ENCODE measurements around the gene EFNB3. TPM values are rescaled to one million over a fixed set of nuclear protein-coding genes. Genes with fewer than 3 reads are reported as not detected.

EFNB3 gene
- total RNA-seq, 3 donors from 2014 or later (not counting 1 experiment from before 2014, with no cell fraction given): not detected

DNA sequence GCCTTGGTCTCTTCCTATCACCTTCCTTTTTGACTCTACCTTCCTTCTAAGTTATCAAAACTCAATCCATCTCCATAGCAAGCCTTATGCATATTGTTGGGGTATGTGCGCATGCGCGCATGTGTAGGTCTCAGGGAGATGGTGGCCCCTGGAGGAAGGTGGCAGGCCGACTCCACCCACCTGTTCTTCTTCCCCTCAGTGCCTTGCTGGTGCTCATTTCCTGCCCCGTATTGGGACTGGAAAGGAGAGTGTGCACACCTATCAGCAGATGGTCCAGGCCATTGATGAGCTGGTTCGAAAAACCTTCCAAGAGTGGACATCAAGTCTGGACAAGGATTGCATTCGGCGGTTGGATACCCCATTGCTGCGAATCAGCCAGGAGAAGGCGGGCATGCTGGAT, 37.7 kb downstream of the EFNB3 start:
- no peak overlapping the region for H3K27ac ChIP-seq (ENCODE audit: low read length)
- no peaks in the 10 kb centered on the region for H3K9me3 Mint-ChIP-seq

DNA sequence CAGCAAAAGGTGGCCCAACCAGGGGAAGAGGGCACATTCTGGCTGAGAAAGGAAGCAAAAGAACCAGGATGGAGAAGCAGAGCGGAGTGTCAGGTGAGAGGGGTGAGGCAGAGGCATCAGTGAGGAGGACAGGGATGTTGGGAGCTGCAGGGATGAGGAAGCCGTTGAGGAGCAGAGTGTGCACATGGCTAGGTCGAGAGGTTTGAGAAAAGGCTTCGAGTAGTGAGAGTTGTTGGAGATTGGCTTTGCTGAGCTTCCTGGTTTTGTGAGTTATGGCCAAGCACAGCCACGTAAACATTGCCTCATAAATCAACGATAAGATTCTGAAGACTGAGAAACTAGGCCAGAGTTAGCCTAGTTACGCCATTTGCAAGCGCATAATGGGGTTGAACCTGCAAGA, 39.4 kb downstream of the EFNB3 start:
- intact Hi-C loops (cut with micrococcal nuclease): loop anchor here (10.0 kb wide), 1 partner anchor 110 kb away; the partner anchor contains the start of genes CYB5D1, NAA38 and TMEM88
- no peaks in the 10 kb centered on the region for H3K36me3 Mint-ChIP-seq
- no peak overlapping the region for H3K4me3 ChIP-seq (ENCODE audit: low read length)
- peaks cover 14 to 15% of the 10 kb centered on the region in 2 donors for H3K27me3 Mint-ChIP-seq (ENCODE audit: low read depth in 2 of 2)
- DNase-seq: no peak
- H3K4me1 ChIP-seq (ENCODE audit: control insufficient read depth, insufficient read depth, low read length): no peaks in the 10 kb centered on the region
- 64% methylated on average over 8 of the region's 8 CpGs for WGBS (ENCODE audit: insufficient coverage)
- H3K9me3 Mint-ChIP-seq: no peaks in the 10 kb centered on the region
- peak overlapping the region in 1 of 2 donors; percentile 48 for H3K27ac Mint-ChIP-seq
- no peak overlapping the region for H3K27ac ChIP-seq (ENCODE audit: low read length)
- peaks cover 2% of the 10 kb centered on the region for H3K27me3 ChIP-seq (ENCODE audit: control insufficient read depth, insufficient read depth, low read length)
- no peaks in the 10 kb centered on the region for H3K36me3 ChIP-seq (ENCODE audit: control insufficient read depth, insufficient read depth, low read length)
- no peaks in the 10 kb centered on the region for H3K4me1 Mint-ChIP-seq
- no peak for ATAC-seq
- H3K4me3 Mint-ChIP-seq: no peak overlapping the region
- no peaks in the 10 kb centered on the region for H3K9me3 ChIP-seq (ENCODE audit: control insufficient read depth, insufficient read depth, low read length)
- TF ChIP-seq, protein P1, sequence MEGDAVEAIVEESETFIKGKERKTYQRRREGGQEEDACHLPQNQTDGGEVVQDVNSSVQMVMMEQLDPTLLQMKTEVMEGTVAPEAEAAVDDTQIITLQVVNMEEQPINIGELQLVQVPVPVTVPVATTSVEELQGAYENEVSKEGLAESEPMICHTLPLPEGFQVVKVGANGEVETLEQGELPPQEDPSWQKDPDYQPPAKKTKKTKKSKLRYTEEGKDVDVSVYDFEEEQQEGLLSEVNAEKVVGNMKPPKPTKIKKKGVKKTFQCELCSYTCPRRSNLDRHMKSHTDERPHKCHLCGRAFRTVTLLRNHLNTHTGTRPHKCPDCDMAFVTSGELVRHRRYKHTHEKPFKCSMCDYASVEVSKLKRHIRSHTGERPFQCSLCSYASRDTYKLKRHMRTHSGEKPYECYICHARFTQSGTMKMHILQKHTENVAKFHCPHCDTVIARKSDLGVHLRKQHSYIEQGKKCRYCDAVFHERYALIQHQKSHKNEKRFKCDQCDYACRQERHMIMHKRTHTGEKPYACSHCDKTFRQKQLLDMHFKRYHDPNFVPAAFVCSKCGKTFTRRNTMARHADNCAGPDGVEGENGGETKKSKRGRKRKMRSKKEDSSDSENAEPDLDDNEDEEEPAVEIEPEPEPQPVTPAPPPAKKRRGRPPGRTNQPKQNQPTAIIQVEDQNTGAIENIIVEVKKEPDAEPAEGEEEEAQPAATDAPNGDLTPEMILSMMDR (IDR thresholded peaks at IDR 0.05): no peak

More for the DNA sequence above, 37.7 kb downstream of the EFNB3 start:
- H3K9me3 ChIP-seq (ENCODE audit: control insufficient read depth, insufficient read depth, low read length): no peaks in the 10 kb centered on the region
- H3K4me1 ChIP-seq (ENCODE audit: control insufficient read depth, insufficient read depth, low read length): no peaks in the 10 kb centered on the region
- H3K27me3 Mint-ChIP-seq (ENCODE audit: low read depth in 2 of 2): peaks cover 14 to 17% of the 10 kb centered on the region in 2 donors
- no peak overlapping the region for H3K4me3 ChIP-seq (ENCODE audit: low read length)
- no peak overlapping the region for H3K4me3 Mint-ChIP-seq
- no peaks in the 10 kb centered on the region for H3K36me3 ChIP-seq (ENCODE audit: control insufficient read depth, insufficient read depth, low read length)
- peaks cover 2% of the 10 kb centered on the region for H3K27me3 ChIP-seq (ENCODE audit: control insufficient read depth, insufficient read depth, low read length)
- intact Hi-C loops (cut with micrococcal nuclease): loop anchor here (1.0 to 10.0 kb wide), 5 partner anchors 112 to 315 kb away; partner anchors contain the start of genes CNTROB, CYB5D1, NAA38 and TMEM88
- TF ChIP-seq, protein P1 (IDR thresholded peaks at IDR 0.05): no peak
- H3K36me3 Mint-ChIP-seq: no peaks in the 10 kb centered on the region
- H3K27ac Mint-ChIP-seq: no peak overlapping the region
- WGBS (ENCODE audit: insufficient coverage): 83% methylated on average over 10 of the region's 10 CpGs
- ATAC-seq (no peak), DNase-seq (no peak)
- H3K4me1 Mint-ChIP-seq: no peaks in the 10 kb centered on the region

DNA sequence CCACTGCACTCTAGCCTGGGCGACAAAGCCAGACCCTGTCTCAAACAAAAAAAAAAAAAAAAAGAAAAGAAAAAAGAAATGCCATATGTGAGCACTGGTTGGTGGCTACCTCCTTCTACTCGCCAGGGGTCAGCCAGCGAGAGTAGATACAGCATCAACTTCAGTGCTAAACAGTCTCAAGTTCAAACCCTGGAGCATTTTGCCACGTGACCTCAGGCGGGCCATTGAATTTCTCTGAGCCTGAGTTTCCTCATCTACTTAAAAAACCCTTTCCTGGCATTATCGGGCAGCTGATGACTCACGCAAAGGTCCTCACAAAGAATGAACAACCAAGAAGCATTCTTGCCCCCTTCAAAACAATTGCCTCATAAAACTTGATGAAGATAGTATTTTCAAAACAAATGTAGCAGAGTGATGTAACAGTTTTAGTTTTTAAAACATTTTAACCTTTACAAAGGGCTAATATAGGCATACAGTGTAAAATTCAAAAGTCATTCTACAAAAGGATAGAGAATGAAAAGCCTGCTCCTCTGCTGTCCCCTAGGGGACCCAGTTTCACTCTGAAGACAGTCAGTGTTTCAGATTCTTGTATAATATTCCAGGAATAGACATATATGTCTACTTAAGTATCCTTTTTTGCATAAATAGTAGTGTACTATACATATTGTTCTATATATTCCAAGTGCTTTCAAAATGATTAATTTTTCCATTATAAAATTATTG, 40.9 kb downstream of the EFNB3 start:
- Mint-ChIP-seq H3K36me3 (no peaks in the 10 kb centered on the region), H3K9me3 (no peaks in the 10 kb centered on the region), H3K27me3 (ENCODE audit: low read depth in 2 of 2) (peaks cover 1 to 7% of the 10 kb centered on the region in 2 donors), H3K4me1 (no peaks in the 10 kb centered on the region), H3K27ac (no peak overlapping the region), H3K4me3 (no peak overlapping the region)
- H3K4me3 ChIP-seq (ENCODE audit: low read length): no peak overlapping the region
- H3K27me3 ChIP-seq (ENCODE audit: control insufficient read depth, insufficient read depth, low read length): no peaks in the 10 kb centered on the region
- H3K4me1 ChIP-seq (ENCODE audit: control insufficient read depth, insufficient read depth, low read length): no peaks in the 10 kb centered on the region
- intact Hi-C loops (cut with micrococcal nuclease): loop anchor here (10.0 kb wide), 1 partner anchor 109 kb away; the partner anchor contains the start of genes CYB5D1, NAA38 and TMEM88
- no peaks in the 10 kb centered on the region for H3K36me3 ChIP-seq (ENCODE audit: control insufficient read depth, insufficient read depth, low read length)
- no peak for DNase-seq
- TF ChIP-seq, protein P1 (IDR thresholded peaks at IDR 0.05): no peak
- H3K9me3 ChIP-seq (ENCODE audit: control insufficient read depth, insufficient read depth, low read length): no peaks in the 10 kb centered on the region
- WGBS (ENCODE audit: insufficient coverage): 80% methylated on average over 7 of the region's 7 CpGs
- H3K27ac ChIP-seq (ENCODE audit: low read length): no peak overlapping the region
- no peak for ATAC-seq

All from natural killer cell (primary cell).